HG03095 (cell line): Measurements from ENCODE around the gene DUSP14.

Source experiments
- ATAC-seq: cut with Tn5 transposase; IDR thresholded peaks from one replicate; pipeline ENCODE4 v1.9.1; 2021; ENCODE audit warnings: moderate library complexity; ENCODE audit not compliant: unreplicated experiment

DUSP14 gene

GRCh38 chr17:37512442-37513068, 22.9 kb downstream of the DUSP14 start:
- no peak for ATAC-seq

- no peak for ATAC-seq
Observed at GRCh38 chr17:37513711-37514110, 24.0 kb downstream of the DUSP14 start.

DNA sequence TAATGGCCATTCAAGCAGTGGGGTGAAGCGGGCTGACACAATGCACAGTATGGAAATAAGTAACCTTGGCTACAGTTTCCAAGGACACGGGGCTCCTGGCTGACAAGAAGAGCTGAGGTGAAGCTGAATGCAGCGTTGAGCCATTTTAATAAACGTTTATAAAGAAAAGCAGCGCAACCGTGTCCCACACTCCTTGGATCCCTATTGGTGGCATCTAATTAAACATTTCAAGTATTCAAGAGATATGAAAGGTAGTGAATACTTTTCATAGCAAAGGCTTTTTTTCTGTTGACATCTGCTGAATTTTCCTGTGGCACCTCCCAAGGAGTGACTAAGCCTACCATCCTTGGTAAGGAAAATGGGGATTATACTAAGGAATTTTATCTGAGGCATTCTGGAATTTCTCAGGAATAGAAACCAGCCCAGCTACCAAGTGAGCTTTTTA, 26.5 kb downstream of the DUSP14 start:
- no peak for ATAC-seq

GRCh38 chr17:37517881-37518280, 28.2 kb downstream of the DUSP14 start:
- ATAC-seq: no peak

DNA sequence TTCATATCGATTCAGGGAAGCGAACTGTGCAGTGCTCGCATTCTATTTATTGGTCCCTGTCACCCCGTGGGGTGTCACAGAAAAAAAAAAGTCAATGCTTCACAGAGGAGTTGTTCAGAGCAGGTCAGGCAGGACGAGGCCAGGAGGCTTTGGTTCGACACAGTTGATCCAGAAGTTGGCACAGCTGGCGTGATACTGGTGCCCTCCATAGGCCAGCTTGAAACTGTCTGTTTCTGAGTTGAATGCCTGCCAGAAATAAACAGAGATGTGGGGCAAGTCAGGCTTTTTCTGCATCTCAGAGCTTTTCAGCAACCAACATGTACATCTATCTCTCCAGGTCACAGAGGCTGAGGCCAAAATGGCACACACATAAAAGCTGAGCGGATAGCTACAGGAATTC, 29.1 kb downstream of the DUSP14 start:
- ATAC-seq: no peak

DNA sequence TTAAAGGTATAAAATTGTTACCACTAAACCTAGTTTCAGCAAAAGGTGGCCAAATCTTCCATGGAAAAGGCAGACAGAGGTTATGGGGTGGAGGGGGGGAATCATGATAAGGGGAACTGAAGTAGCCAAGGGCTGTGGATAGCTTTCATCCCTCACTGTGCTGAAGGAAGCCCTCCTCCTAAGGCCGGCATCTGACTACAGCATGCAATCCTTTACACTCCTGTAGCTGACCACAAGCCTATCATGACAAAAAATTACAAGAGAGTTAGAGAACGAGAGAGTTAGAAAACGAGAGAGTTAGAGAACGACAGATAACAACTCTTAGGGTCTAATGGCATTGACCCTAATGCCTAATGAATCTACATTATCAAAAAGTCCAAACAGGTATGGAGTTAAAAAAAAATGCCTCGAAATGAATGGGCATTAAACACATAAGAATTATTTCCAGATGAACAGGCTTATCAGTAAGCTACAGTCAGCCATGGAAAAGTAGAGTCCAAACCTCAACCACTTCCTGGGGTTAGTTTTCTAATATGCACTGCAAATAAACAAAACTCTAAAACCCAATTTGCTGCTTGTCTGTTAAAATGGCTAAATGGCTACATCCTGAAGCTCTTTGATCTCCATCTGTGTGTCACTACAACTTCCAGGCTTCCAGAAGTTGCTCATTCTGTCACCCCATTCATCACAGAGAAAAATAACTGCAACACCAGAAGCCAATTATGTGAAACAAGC, 29.7 kb downstream of the DUSP14 start:
- no peak for ATAC-seq

GRCh38 chr17:37520174-37520573, 30.5 kb downstream of the DUSP14 start:
- ATAC-seq: no peak

DNA sequence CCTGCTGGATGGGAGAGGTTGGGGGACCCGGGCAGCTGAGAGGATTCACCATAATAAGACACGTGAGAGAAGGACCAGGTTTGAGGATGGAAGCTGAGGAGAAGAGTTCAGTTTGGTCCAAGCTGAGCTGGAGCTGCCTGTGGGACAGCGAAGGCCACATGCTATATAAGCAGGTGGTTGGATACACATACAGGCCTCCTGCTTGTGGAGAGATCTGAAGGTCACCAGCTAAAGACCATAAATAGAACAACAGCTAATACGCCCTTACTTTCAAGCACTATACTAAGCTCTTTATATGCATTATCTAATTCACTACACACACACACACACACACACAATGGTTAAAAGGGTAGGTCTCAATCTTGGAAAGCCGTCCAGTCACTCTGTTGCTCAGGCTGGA, 32.1 kb downstream of the DUSP14 start:
- no peak for ATAC-seq

- no peak for ATAC-seq
Observed at GRCh38 chr17:37523715-37524219, 34.1 kb downstream of the DUSP14 start.

DNA sequence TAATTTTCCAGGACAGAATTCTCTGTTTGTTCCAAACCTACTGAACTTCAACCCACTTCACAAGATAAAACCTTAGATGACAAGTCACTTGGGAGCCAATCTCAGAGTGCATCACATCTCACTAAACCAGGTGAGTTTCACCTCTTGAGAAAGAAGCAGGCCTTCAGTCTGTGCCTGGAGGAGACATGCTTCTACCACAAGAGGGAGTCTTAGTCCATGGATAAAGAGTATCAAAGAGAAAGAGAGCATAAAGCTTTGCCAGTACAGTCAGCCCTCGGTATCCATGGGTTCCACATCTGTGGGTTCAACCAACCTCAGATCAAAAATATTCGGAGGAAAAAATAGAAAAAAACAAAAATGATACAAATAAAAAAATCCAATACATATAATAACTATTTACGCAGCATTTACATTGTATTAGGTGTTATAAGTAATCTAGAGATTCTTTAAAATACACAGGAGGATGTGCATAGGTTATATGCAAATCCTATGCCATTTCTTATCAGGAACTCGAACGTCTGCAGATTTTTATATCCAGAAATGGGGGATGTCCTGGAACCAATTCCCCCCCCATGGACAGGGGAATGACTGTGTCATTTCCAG, 37.7 kb downstream of the DUSP14 start:
- ATAC-seq: no peak

- ATAC-seq: no peak
Observed at GRCh38 chr17:37530420-37530819, 40.7 kb downstream of the DUSP14 start.

GRCh38 chr17:37532756-37533155, 43.1 kb downstream of the DUSP14 start:
- no peak for ATAC-seq

DNA sequence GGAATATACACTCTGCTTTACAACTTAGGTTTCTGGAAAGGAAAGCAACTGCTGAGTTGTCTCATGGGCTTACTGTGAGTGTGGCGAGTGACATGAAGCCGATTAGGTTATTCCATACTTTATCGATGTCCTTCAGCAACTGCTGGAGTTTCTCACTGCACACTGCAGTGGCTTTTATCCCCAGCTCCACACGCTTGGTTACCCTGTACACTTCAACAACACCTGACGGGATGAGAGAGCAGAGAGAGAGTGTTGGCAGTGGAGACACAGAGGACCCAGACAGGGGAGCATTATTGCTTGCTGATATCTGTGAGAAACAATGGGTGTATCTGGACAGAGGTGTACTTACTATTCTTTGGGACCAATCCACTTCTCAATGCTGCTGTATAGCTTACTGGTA, 46.2 kb downstream of the DUSP14 start:
- no peak for ATAC-seq

GRCh38 chr17:37538981-37539659, 49.4 kb downstream of the DUSP14 start:
- ATAC-seq: no peak

- no peak for ATAC-seq
Observed at GRCh38 chr17:37541880-37542660, 52.4 kb downstream of the DUSP14 start.

GRCh38 chr17:37543637-37544052, 54.0 kb downstream of the DUSP14 start:
- ATAC-seq: no peak

DNA sequence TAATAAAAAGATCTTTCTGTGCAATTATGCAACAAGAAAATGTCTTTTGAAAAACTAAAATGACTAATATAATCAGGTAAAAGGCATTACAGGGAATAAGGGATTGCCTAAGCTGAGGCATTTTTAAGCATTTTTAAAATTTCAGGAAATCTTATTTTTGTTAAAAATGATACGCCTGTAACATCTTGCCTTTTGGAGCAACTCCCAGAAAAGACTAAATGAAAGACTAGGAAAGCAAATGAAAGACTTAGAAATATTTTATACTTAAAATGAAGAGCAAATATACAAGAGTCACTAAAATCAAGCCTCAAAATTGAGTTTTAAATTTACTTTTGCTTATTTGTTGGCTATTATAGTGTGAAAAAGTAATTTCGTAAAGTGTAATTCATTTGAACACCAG, 55.8 kb downstream of the DUSP14 start:
- ATAC-seq: no peak

GRCh38 chr17:37546302-37546701, 56.6 kb downstream of the DUSP14 start:
- ATAC-seq: no peak

- no peak for ATAC-seq
Observed at GRCh38 chr17:37547986-37548385, 58.3 kb downstream of the DUSP14 start.

DNA sequence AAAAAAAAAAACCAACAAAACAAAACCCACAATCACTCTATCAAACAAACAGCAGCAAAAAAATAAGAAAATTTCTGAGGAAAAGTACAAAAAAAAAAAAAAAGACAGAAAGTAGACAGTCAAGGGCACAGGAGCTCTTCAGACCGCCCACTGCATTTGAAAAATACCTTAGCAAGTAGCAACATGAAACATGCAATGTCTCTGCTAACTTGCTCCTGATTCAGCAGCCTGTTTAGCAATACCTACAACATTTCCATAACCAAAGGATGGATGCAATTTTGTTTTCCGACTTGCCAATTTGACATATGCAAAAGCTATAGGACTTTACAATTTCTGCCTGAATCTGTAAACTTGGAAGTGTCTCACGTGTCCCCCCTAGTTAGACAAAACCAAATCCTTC, 62.1 kb downstream of the DUSP14 start:
- no peak for ATAC-seq
